Right forelimb (tissue), 1 donor: ENCODE results near the gene MFAP5.
"Not testable (repeated sequence)": the region's sequence is repeated elsewhere in the genome, so short reads cannot be mapped to it uniquely, and the experiment has no call there.

ENCODE experiments used
- DNase-seq: peaks from one replicate; pipeline ENCODE4 v3.0.0-alpha.2; 2018

The MFAP5 gene

DNA sequence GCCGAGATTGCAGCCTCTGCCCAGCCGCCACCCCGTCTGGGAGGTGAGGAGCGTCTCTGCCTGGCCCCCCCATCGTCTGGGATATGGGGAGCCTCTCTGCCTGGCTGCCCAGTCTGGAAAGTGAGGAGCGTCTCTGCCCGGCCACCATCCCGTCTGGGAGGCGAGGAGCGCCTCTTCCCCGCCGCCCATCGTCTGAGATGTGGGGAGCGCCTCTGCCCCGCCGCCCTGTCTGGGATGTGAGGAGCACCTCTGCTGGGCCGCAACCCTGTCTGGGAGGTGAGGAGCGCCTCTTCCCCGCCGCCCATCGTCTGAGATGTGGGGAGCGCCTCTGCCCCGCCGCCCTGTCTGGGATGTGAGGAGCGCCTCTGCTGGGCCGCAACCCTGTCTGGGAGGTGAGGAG lies 37.9 kb downstream of the MFAP5 start:
- not testable (repeated sequence) for DNase-seq

GRCh38 chr12:8622646-8623045 lies 40.0 kb downstream of the MFAP5 start:
- DNase-seq = no peak

GRCh38 chr12:8615206-8615605 lies 47.4 kb downstream of the MFAP5 start:
- no peak for DNase-seq

GRCh38 chr12:8613881-8614280 lies 48.7 kb downstream of the MFAP5 start:
- DNase-seq = not testable (repeated sequence)

DNA sequence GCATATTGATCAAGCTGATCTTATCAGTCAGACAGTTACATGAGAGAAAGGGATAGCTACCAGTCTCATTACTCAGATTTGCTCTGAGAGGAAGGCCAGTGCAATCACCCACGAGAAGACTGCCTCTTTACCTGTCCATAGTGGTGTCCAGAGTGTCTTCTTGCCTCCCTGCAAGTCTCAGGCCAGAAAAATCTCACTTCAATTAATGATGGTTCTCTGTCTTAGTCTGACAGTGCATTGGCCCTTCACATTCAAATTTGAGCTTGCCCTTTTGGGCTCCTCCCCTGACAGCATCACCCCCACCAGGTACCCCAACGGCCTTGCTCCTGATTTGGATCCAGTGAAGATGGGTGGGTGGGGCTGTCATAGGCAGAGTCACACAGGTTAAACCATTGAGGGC lies 50.0 kb downstream of the MFAP5 start, which contains the start of gene AICDA:
AICDA (minus strand) TSS at position 231 of the 400 bp plus-strand sequence; CDS start at position 139, 92 bp downstream.
- no peak for DNase-seq

- no peak for DNase-seq
These were observed 53.5 kb downstream of the MFAP5 start for GRCh38 chr12:8609061-8609570.

- DNase-seq = no peak
These were observed 55.7 kb downstream of the MFAP5 start for GRCh38 chr12:8606890-8607289.

GRCh38 chr12:8605057-8605456 lies 57.6 kb downstream of the MFAP5 start:
- no peak for DNase-seq

DNA sequence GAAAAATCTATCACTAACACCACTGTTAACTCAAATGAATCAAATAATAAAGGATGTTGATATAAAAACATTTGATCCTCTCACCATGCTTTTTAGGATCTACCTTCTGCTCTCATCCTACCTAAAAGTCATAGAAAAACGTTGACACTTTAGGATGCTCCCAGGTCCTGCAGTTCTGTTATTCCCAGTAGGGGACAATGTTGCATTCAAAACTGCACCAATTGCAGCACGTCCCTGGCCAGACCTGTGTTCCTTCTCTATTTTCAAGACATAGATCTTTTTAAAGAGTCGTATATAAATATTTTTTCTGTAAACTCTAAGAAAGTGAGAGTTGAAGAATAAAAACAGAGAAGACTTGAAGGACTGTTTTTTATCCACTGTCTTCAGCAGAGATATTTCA lies 58.8 kb downstream of the MFAP5 start:
- DNase-seq = no peak

DNA sequence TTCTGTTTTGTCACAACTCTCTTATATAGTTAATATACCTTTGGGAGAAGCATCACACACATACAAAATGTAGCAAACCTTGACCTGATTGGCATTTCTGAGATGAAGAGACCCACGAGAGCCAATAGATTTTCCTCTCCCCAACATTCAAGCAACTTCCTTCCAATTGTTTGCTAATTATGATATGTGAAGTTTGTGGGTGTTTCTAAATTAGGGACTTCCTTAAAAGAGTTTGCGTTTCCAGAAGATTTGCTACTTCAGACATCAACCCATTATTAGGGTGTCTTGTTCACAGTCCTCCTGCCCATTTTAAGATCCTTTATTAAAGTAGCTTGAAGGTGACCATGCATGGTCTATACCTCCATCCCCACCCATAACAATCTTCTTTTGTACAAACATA lies 59.3 kb downstream of the MFAP5 start:
- DNase-seq = no peak

GRCh38 chr12:8596561-8596960 lies 66.1 kb downstream of the MFAP5 start:
- DNase-seq = no peak
